ENCODE data around the gene IFNLR1.

IFNLR1 gene

GRCh38 chr1:24133819-24134218 is 53.3 kb downstream of the IFNLR1 start:
- Histone ChIP-seq H3K27ac (no peak overlapping the region), H3K4me3 (no peak overlapping the region)

GRCh38 chr1:24130385-24130784 is 56.7 kb downstream of the IFNLR1 start:
- H3K27ac ChIP-seq: no peak overlapping the region
- no peak overlapping the region for H3K4me3 ChIP-seq

GRCh38 chr1:24127801-24128363 is 59.2 kb downstream of the IFNLR1 start:
- H3K4me3 ChIP-seq: no peak overlapping the region

GRCh38 chr1:24127134-24127800 is 59.8 kb downstream of the IFNLR1 start:
- no peak overlapping the region for H3K4me3 ChIP-seq
- H3K27ac ChIP-seq: no peak overlapping the region

More at GRCh38 chr1:24127801-24128363, 59.2 kb downstream of the IFNLR1 start:
- H3K27ac ChIP-seq: no peak overlapping the region

- Histone ChIP-seq H3K27ac (no peak overlapping the region), H3K4me3 (no peak overlapping the region)
Measured at GRCh38 chr1:24126672-24127023, 60.4 kb downstream of the IFNLR1 start.

- no peak overlapping the region for H3K4me3 ChIP-seq
- no peak overlapping the region for H3K27ac ChIP-seq
Measured at GRCh38 chr1:24126018-24126671, 60.9 kb downstream of the IFNLR1 start.

- H3K27ac ChIP-seq: no peak overlapping the region
Measured at GRCh38 chr1:24125456-24125855, 61.6 kb downstream of the IFNLR1 start.

GRCh38 chr1:24124980-24125379 is 62.1 kb downstream of the IFNLR1 start:
- H3K27ac ChIP-seq: no peak overlapping the region
- H3K4me3 ChIP-seq: no peak overlapping the region

More at GRCh38 chr1:24125456-24125855, 61.6 kb downstream of the IFNLR1 start:
- no peak overlapping the region for H3K4me3 ChIP-seq

GRCh38 chr1:24123611-24124010 is 63.5 kb downstream of the IFNLR1 start:
- Histone ChIP-seq H3K4me3 (no peak overlapping the region), H3K27ac (no peak overlapping the region)

- Histone ChIP-seq H3K4me3 (no peak overlapping the region), H3K27ac (no peak overlapping the region)
Measured at GRCh38 chr1:24122776-24123175, 64.3 kb downstream of the IFNLR1 start.

GRCh38 chr1:24121406-24121805 is 65.7 kb downstream of the IFNLR1 start:
- peak overlapping the region in 12 of 21 experiments; percentile 7 to 84 (median 74) for H3K27ac ChIP-seq

GRCh38 chr1:24120965-24121364 is 66.1 kb downstream of the IFNLR1 start:
- no peak overlapping the region for H3K4me3 ChIP-seq
- peak overlapping the region in 19 of 21 experiments; percentile 7 to 84 (median 73) for H3K27ac ChIP-seq

More at GRCh38 chr1:24121406-24121805, 65.7 kb downstream of the IFNLR1 start:
- H3K4me3 ChIP-seq: no peak overlapping the region

- no peak overlapping the region for H3K4me3 ChIP-seq
Measured at GRCh38 chr1:24119859-24120756, 67.0 kb downstream of the IFNLR1 start.

GRCh38 chr1:24119489-24119858 is 67.6 kb downstream of the IFNLR1 start:
- peak overlapping the region in 19 of 21 experiments; percentile 7 to 84 (median 71) for H3K27ac ChIP-seq
- H3K4me3 ChIP-seq: no peak overlapping the region

More at GRCh38 chr1:24119859-24120756, 67.0 kb downstream of the IFNLR1 start:
- peak overlapping the region in 20 of 21 experiments; percentile 7 to 84 (median 73) for H3K27ac ChIP-seq

GRCh38 chr1:24118410-24119242 is 68.5 kb downstream of the IFNLR1 start:
- peak overlapping the region in 17 of 21 experiments; percentile 11 to 84 (median 71) for H3K27ac ChIP-seq
- no peak overlapping the region for H3K4me3 ChIP-seq

GRCh38 chr1:24117722-24118409 is 69.2 kb downstream of the IFNLR1 start:
- Histone ChIP-seq H3K4me3 (no peak overlapping the region), H3K27ac (peak overlapping the region in 14 of 21 experiments; percentile 11 to 84 (median 51))

- Histone ChIP-seq H3K4me3 (no peak overlapping the region), H3K27ac (peak overlapping the region in 5 of 21 experiments; percentile 5 to 80 (median 30))
Measured at GRCh38 chr1:24117132-24117531, 70.0 kb downstream of the IFNLR1 start.

GRCh38 chr1:24114753-24115152 is 72.3 kb downstream of the IFNLR1 start:
- H3K4me3 ChIP-seq: no peak overlapping the region

More at GRCh38 chr1:24114753-24115152, 72.3 kb downstream of the IFNLR1 start:
- H3K27ac ChIP-seq: no peak overlapping the region
